Hematopoietic multipotent progenitor cell treated with erythropoietin and hydrocortisone succinate and interleukin-3 and kit ligand, for 6 days (in vitro differentiated cells): ENCODE measurements around the gene SFMBT1.
"Not testable (repeated sequence)": the region's sequence is repeated elsewhere in the genome, so short reads cannot be mapped to it uniquely, and the experiment has no call there.

Source experiments
- DNase-seq: peaks from one replicate; pipeline ENCODE4 v3.0.0-alpha.2; 2015

The SFMBT1 gene

DNA sequence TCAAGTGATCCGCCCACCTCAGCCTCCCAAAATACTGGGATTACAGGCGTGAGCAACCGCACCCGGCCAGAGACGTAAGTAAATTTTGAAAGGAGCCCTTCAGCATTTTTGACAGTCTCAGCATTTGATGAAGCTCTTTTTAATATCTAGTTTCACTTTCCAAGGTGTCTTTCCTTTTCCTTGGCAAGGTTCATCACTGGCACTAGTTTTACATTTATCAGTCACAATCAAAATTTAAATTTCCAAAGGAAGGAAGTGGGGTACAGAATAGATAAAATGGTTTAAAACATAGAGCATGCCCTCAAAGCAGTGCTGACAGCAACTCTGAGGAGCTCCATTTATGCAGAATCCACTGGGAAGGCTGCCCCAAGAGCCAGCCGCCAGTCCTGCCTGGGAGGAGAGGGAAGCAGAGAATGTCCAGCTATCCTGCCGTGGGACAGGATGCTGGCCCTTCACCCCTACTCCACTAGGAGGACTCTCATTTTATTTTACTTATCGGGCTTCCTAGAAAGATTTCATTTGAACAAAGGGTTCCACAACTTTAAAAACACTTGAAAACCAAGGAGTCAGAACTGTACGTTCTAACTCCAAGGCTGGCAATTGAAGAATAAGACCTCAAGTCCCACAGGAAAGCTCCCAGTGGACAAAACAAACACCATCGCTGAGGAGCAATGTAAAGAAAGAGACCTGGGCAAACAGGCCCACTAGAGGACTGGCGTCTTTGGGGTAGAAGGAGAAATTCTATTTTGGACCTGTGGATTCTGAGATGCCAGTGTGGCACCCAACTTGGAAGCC lies 9.9 kb downstream of the SFMBT1 start:
- no peak for DNase-seq

- not testable (repeated sequence) for DNase-seq
These were observed 10.9 kb downstream of the SFMBT1 start for GRCh38 chr3:53035018-53035417.

DNA sequence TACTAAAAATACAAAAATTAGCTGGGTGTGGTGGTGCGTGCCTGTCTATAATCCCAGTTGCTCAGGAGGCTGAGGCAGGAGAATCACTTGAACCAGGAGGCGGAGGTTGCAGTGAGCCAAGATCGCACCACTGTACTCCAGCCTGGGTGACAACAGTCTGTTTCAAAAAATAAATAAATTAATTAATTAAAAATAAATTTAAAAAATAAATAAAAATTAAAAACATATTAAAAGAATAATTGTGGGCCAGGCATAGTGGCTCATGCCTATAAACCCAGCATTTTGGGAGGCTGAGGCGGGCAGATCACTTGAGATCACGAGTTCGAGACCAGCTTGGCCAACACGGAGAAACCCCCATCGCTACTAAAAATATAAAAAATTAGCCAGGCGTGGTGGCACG lies 11.5 kb downstream of the SFMBT1 start:
- not testable (repeated sequence) for DNase-seq

DNA sequence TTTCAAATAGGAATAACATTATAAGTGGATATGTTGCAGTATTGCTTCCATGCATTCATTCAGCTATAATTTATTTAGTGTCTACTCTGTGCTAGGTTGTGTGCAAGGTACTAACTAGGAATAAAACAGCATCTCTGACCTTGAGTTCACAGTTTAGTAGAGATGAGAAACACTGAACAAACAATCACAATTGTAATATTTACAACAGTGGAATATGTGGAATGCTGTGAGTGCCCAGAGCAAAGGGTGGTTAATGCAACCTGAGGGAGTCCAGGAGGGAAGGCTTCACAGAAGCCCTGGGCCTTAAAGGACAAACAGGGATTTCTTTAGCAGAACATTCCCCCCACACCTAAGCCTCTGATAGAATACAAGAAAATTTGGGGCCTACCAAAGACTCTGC lies 13.3 kb downstream of the SFMBT1 start:
- DNase-seq = no peak

- no peak for DNase-seq
These were observed 15.0 kb downstream of the SFMBT1 start for GRCh38 chr3:53030619-53031449.

- DNase-seq = no peak
These were observed 17.2 kb downstream of the SFMBT1 start for GRCh38 chr3:53028641-53029040.

DNA sequence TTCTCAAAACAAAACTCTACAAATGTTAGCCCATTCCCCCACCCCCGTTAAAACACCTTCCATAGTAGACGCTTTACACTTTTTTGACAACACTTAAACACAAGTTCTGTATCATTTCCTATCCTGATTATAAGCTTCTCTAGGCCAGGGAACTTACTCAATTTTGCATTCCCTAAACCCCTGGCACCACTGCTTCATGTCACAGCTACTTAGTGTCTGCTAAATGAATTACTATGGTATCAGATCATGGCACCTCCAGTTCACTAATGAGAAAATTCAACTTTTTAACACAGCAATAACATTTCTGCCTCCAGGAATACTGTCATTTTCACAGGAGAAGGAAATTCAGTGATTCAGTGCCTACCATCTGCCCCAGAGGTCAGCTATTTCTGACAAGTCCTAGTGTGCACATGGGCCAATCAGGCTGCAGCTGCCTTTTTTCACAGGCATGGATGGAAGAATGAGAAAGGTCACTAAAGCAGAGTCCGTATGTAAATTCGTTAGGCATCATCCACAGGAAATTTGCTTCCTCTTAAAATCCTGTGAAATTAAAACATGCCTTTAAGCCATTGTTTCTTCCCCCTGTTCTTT lies 18.5 kb downstream of the SFMBT1 start:
- DNase-seq = no peak

- DNase-seq = no peak
These were observed 19.3 kb downstream of the SFMBT1 start for GRCh38 chr3:53026382-53027162.

- DNase-seq = no peak
These were observed 21.6 kb downstream of the SFMBT1 start for GRCh38 chr3:53024315-53024714.

DNA sequence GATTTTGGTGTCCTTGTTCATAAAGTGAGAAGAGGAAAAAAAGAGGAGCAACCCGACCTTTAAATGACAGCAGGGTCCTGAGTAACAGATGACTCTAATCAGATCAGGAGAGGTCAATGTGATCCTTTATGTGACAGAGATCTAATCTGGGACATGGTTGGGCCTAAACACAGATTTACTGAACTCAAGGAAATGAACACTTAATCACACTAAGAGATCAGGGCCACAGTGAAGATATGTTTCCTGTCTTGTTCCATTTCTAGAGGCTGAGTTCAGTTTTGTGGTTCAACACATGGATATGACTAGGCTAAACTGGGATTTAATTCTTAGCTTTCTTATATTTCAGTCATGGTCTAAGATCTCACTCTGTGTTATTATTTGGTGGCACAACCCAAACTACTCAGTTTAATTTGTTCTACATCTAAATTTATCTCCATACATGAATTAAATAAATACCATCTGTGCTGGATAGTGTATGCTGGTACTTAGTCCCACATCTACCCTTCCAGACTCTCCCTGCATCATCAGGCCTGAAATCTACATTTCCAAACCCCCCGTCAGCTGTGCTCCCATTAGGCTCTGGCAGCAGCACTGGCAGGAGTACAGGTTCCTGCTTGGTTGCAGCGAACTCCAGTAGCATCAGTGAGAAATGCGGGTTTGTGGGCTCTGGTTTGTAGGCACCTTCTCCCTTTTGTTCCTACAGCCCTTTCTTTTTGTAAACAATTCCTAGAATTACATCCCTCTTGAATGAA lies 22.6 kb downstream of the SFMBT1 start:
- DNase-seq = peak; percentile 43

DNA sequence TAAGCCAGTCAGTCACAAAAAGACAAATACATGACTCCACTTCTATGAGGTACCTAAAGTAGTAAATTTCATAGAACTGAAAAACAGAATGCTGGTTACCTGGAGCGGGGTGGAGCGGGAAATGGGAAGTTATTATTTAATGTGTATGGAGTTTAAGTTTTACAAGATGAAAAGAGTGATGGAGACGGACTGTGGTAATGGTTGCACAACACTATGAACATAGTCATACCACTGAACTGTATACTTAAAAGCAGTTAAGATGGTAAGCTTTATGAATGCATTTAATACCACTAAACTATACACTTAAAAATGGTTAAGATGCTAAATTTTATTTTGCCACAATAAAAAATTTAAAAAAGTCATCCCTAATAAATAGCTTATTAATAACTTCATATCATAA lies 23.2 kb downstream of the SFMBT1 start:
- no peak for DNase-seq

- DNase-seq = no peak
These were observed 29.6 kb downstream of the SFMBT1 start for GRCh38 chr3:53016236-53016635.

GRCh38 chr3:53011324-53011723 lies 34.5 kb downstream of the SFMBT1 start:
- no peak for DNase-seq

- DNase-seq = no peak
These were observed 35.9 kb downstream of the SFMBT1 start for GRCh38 chr3:53009826-53010539.

GRCh38 chr3:53008932-53009331 lies 36.9 kb downstream of the SFMBT1 start:
- no peak for DNase-seq

DNA sequence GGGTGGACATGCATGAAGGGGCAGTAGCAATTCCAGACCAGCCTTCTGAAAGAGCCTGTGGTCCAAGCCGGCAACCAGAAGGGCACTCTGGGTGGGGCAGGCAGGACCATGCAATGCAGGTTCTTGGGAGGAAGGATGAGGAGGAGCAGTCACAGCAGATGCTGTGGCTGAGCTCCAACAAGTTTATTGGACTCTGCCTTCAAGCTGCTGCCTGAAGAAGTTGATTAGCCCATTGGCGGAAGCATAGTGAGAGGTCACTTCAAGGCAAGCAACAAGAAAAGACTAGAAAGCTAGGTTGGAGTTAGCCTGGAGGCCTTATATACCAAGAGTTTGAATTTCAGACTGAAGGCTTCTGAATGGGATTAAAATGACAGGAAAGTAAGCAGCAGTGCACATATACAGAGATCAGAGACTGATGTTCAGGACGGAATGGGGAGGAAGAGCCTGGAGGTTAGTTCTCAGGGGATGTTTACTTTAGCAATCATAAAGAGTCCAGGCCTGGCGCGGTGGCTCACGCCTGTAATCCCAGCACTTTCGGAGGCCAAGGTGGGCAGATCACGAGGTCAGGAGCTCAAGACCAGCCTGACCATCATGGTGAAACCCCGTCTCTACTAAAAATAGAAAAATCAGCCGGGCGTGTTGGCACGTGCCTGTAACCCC lies 39.9 kb downstream of the SFMBT1 start:
- DNase-seq = no peak

- DNase-seq = no peak
These were observed 40.5 kb downstream of the SFMBT1 start for GRCh38 chr3:53005338-53005737.

- no peak for DNase-seq
These were observed 42.6 kb downstream of the SFMBT1 start for GRCh38 chr3:53003320-53003719.

DNA sequence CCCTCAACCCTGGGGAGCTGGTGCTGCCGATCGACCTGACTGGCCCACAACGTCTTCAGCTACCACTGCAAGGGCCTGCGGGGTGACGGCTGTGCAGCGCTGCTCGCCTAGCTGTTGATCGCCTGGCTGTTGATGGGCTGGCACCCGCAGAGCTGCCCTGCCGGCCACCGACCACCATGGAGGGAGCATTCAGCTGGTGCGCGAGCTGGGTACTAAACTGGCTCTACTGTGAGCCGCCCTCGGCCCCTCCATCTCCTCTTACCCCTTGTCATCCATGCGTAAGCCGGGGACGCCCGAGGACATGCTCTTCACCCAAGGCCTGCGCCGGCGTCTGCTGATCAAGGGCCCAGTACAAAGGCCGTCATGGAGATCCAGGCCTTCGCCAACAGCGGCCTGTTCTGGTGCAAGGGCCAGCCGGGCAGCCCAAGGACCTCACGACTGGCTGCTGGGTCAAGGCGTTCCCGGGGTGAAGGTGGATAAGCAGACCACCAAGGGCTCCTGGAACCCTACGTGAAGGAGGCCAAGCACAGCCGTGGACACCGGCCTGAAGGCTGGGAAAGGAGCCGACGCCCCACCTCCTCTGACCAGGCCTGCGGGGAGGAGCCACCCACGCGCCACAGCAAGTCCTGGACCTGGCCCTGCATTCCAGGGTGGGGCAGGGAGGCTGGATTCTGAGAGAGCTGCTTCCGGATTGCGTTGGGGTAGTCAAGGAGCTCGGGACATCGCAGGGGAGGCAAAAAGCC lies 46.9 kb downstream of the SFMBT1 start:
- no peak for DNase-seq

- no peak for DNase-seq
These were observed 55.2 kb downstream of the SFMBT1 start for GRCh38 chr3:52990637-52991036.
